Measurements from ENCODE around the gene CCDC141.

DNA sequence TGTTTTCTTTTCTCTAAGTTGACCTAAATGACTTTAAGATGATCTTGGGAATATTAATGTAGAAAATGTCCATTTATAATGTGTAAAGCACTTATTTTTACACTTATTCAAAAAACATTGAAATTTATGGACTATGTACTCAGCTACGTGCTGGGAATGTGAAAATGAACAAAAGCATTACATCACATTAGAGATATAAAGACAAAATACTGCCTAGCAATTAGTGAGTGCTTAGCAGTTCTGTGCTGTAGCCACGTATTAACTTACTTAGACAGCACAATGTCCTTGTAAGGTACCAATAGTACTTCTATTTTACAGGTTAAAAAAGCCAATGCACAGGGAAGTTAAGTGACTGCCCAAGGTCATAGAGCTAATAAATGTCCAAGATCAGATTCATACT, 138.9 kb downstream of the CCDC141 start:
- TF ChIP-seq, protein P1, sequence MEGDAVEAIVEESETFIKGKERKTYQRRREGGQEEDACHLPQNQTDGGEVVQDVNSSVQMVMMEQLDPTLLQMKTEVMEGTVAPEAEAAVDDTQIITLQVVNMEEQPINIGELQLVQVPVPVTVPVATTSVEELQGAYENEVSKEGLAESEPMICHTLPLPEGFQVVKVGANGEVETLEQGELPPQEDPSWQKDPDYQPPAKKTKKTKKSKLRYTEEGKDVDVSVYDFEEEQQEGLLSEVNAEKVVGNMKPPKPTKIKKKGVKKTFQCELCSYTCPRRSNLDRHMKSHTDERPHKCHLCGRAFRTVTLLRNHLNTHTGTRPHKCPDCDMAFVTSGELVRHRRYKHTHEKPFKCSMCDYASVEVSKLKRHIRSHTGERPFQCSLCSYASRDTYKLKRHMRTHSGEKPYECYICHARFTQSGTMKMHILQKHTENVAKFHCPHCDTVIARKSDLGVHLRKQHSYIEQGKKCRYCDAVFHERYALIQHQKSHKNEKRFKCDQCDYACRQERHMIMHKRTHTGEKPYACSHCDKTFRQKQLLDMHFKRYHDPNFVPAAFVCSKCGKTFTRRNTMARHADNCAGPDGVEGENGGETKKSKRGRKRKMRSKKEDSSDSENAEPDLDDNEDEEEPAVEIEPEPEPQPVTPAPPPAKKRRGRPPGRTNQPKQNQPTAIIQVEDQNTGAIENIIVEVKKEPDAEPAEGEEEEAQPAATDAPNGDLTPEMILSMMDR (IDR thresholded peaks at IDR 0.05): no peak
- no peak for TF ChIP-seq POLR2A (IDR thresholded peaks at IDR 0.05)
- no peak for TF ChIP-seq EP300 (IDR thresholded peaks at IDR 0.05)
